B cell (primary cell): ENCODE data around the gene KCNC3. TPM values are rescaled to one million over a fixed set of nuclear protein-coding genes. Genes with fewer than 3 reads are reported as not detected.
"Not testable (repeated sequence)": the region's sequence is repeated elsewhere in the genome, so short reads cannot be mapped to it uniquely, and the experiment has no call there.

Experiments
- ATAC-seq: fragments of 200-7000 bp; cut with Tn5 transposase; one replicate; pipeline ENCODE4 v1.10.0; 2021; ENCODE audit warnings: low read depth, mild to moderate bottlenecking, moderate number of reproducible peaks, moderate library complexity
- CTCF ChIA-PET: fragments of 350-600 bp; sonication (Branson Sonifier 250); formaldehyde crosslinking; loops from one replicate; lab custom pipeline; 2021; ENCODE audit warnings: antibody characterized with exemption, inconsistent platforms; lab: Charles Lee
- POLR2A ChIA-PET: fragments of 350-600 bp; sonication (Branson Sonifier 250); formaldehyde crosslinking; loops from one replicate; lab custom pipeline; 2021; ENCODE audit warnings: antibody characterized with exemption; lab: Charles Lee
- DNase-seq: peaks from one replicate; pipeline ENCODE4 v3.0.0; 2013
- H2AFZ ChIP-seq: 2 replicates; pipeline ENCODE4 v1.6.1; 2012; ENCODE audit warnings: mild to moderate bottlenecking, low read depth, low read length; ENCODE audit not compliant: insufficient read depth, poor library complexity, severe bottlenecking
- H3K27ac ChIP-seq, 2 donors: 1 replicate in 1 of 2; 2 replicates in 1 of 2; pipeline ENCODE4 v1.5.1; 2012 to 2013; ENCODE audit warnings: low read length in 2 of 2, mild to moderate bottlenecking in 2 of 2, moderate library complexity in 1 of 2
- H3K27me3 ChIP-seq, 4 experiments: fragments of 200-600 bp in 1 of 4; sonication (generic) in 1 of 4; replicated peaks in 1 of 4; 1 replicate in 2 of 4; 2 replicates in 2 of 4; pipeline versions ENCODE4 v1.6.1 to v1.7.0; 2013 to 2016; ENCODE audit warnings: low read length in 3 of 4, mild to moderate bottlenecking in 2 of 4, mixed read lengths in 1 of 4, moderate library complexity in 1 of 4; ENCODE audit not compliant: insufficient read depth in 4 of 4, control insufficient read depth in 3 of 4; ENCODE audit errors: control extremely low read depth in 1 of 4
- H3K36me3 ChIP-seq, 2 experiments: replicated peaks in 1 of 2; 1 replicate in 1 of 2; 2 replicates in 1 of 2; pipeline versions ENCODE4 v1.6.1 to v1.7.1; 2013; ENCODE audit warnings: low read length in 1 of 2; ENCODE audit not compliant: insufficient read depth in 2 of 2, control insufficient read depth in 1 of 2; ENCODE audit errors: control extremely low read depth in 1 of 2, extremely low read depth in 1 of 2
- H3K4me1 ChIP-seq, 2 donors: fragments of 200-600 bp in 1 of 2; sonication (generic) in 1 of 2; 1 replicate in 1 of 2; 2 replicates in 1 of 2; pipeline versions ENCODE4 v1.5.1 to v1.6.1; 2013 to 2017; ENCODE audit warnings: low read length in 2 of 2; ENCODE audit not compliant: control insufficient read depth in 2 of 2, insufficient read depth in 2 of 2
- H3K4me2 ChIP-seq: replicated peaks from 2 replicates; pipeline ENCODE3; 2012; ENCODE audit warnings: mild to moderate bottlenecking, low read depth, low read length; ENCODE audit not compliant: poor library complexity, severe bottlenecking
- H3K4me3 ChIP-seq, 5 experiments: fragments of 200-600 bp in 1 of 5; sonication (generic) in 1 of 5; 1 replicate in 3 of 5; 2 replicates in 2 of 5; pipeline versions ENCODE4 v1.5.1 to v1.7.0; 2011 to 2016; ENCODE audit warnings: low read length in 4 of 5, mild to moderate bottlenecking in 4 of 5, low read depth in 2 of 5, control low read depth in 1 of 5, moderate library complexity in 1 of 5; ENCODE audit not compliant: insufficient read depth in 1 of 5; ENCODE audit errors: control extremely low read depth in 1 of 5, extremely low read depth in 1 of 5
- H3K79me2 ChIP-seq: fragments of 200-600 bp; sonication (generic); one replicate; pipeline ENCODE4 v1.6.0; 2016; ENCODE audit warnings: low read length; ENCODE audit not compliant: control insufficient read depth, insufficient read depth
- H3K9ac ChIP-seq: fragments of 200-600 bp; sonication (generic); 2 replicates; pipeline ENCODE4 v1.6.1; 2017; ENCODE audit warnings: mild to moderate bottlenecking, low read length, moderate library complexity
- H3K9me3 ChIP-seq, 3 donors: one replicate each; pipeline versions ENCODE4 v1.6.1 to v1.7.1; 2013; ENCODE audit warnings: low read length in 2 of 3; ENCODE audit not compliant: control insufficient read depth in 2 of 3, insufficient read depth in 1 of 3; ENCODE audit errors: control extremely low read depth in 1 of 3
- H4K20me1 ChIP-seq: 2 replicates; pipeline ENCODE4 v1.6.0; 2012; ENCODE audit warnings: mild to moderate bottlenecking, low read length; ENCODE audit not compliant: insufficient read depth, control insufficient read depth, poor library complexity, severe bottlenecking
- H3K27ac Mint-ChIP-seq: one replicate; pipeline ENCODE4 v1.8.0; 2021; ENCODE audit warnings: mixed read lengths
- H3K27me3 Mint-ChIP-seq: one replicate; pipeline ENCODE4 v1.8.0; 2021; ENCODE audit warnings: mixed read lengths
- H3K4me1 Mint-ChIP-seq: one replicate; pipeline ENCODE4 v1.8.0; 2021; ENCODE audit warnings: mixed read lengths
- H3K4me3 Mint-ChIP-seq: one replicate; pipeline ENCODE4 v1.8.0; 2021; ENCODE audit warnings: mixed read lengths
- H3K9me3 Mint-ChIP-seq: one replicate; pipeline ENCODE4 v1.8.0; 2022; ENCODE audit warnings: mixed read lengths; ENCODE audit not compliant: insufficient read depth
- CTCF ChIP-seq: fragments of 200-600 bp; IDR thresholded peaks from one replicate; pipeline ENCODE4 v1.8.0; 2022; ENCODE audit warnings: antibody characterized with exemption, mild to moderate bottlenecking
- EZH2 ChIP-seq: IDR thresholded peaks from 2 replicates; pipeline ENCODE4 v1.6.1; 2012; ENCODE audit warnings: borderline replicate concordance, low read depth, mild to moderate bottlenecking, moderate library complexity, low read length; ENCODE audit not compliant: insufficient read depth, poor library complexity, severe bottlenecking
- WGBS: methylation state at CpG from one replicate; pipeline ENCODE4 v1.1.5; 2013; ENCODE audit warnings: missing lambda C conversion rate; ENCODE audit not compliant: insufficient coverage; 5-methylcytosine and 5-hydroxymethylcytosine counted together
- intact Hi-C: fragments of 100-400 bp; cut with micrococcal nuclease; formaldehyde crosslinking; loops from one replicate; pipeline ENCODE4 v1.10.0; 2022
- polyA plus RNA-seq: library from polyadenylated mRNA; depleted of rRNA; stranded (reverse); fragments of >200 nt; gene quantifications from 2 replicates; pipeline ENCODE4 v1.2.3, GENCODE V29; 2012
- total RNA-seq, 2 donors: library from RNA; stranded (reverse); fragments of 120-200 nt in 1 of 2; gene quantifications; 1 replicate in 1 of 2; 2 replicates in 1 of 2; pipeline versions ENCODE4 v1.2.3 to v1.2.4, GENCODE V29; 2013 to 2022

Gene KCNC3
- total and polyA plus RNA-seq, 2 donors (not counting 1 experiment from before 2014, with no cell fraction given) = 12.3 to 23.0 TPM

GRCh38 chr19:50330365-50331078 is 1.3 kb upstream of the KCNC3 start:
- Mint-ChIP-seq H3K4me3 (peak overlapping the region; percentile 91), H3K9me3 (peaks cover 4% of the 10 kb centered on the region), H3K27me3 (peaks cover 12% of the 10 kb centered on the region), H3K27ac (peak overlapping the region; percentile 94), H3K4me1 (peaks cover 82% of the 10 kb centered on the region)
- Histone ChIP-seq H3K79me2 (peaks cover 29% of the 10 kb centered on the region), H3K9ac (peak overlapping the region; percentile 54), H3K27ac (peak overlapping the region; percentile 51 to 77), H2AFZ (peak overlapping the region; percentile 49), H3K4me2 (peak overlapping the region; percentile 82), H3K27me3 (peaks cover 0 to 9% (median 2%) of the 10 kb centered on the region in 4 experiments), H3K4me3 (peak overlapping the region in 4 of 5 experiments; percentile 39 to 71 (median 54)), H3K4me1 (peaks cover 68 to 89% of the 10 kb centered on the region in 2 donors), H3K9me3 (peaks cover 0 to 50% (median 0%) of the 10 kb centered on the region in 3 donors), H3K36me3 (peaks cover 0 to 17% of the 10 kb centered on the region in 2 experiments), H4K20me1 (peaks cover 56% of the 10 kb centered on the region)
- CTCF ChIA-PET = interaction anchor here (2.3 to 3.9 kb wide), 2 partner anchors 11 to 27 kb away, joined by 21 to 45 read pairs; no protein-coding TSS in a partner anchor
- intact Hi-C loops = no loop called here
- POLR2A ChIA-PET = interaction anchor here (0.8 to 7.1 kb wide), 4 partner anchors 14 to 1035 kb away, joined by 12 to 122 read pairs (median 16); no protein-coding TSS in a partner anchor
- WGBS = 2% methylated on average over 48 of the region's 48 CpGs
- DNase-seq (peak; percentile 93), ATAC-seq (peak; percentile 41)
- TF ChIP-seq CTCF = no peak
- no peak for TF ChIP-seq EZH2

- Histone ChIP-seq H4K20me1 (peaks cover 56% of the 10 kb centered on the region), H3K4me2 (peak overlapping the region; percentile 82), H3K9me3 (peaks cover 0 to 55% (median 0%) of the 10 kb centered on the region in 3 donors), H3K9ac (peak overlapping the region; percentile 54), H3K27ac (peak overlapping the region; percentile 50 to 77), H3K4me1 (peaks cover 66 to 86% of the 10 kb centered on the region in 2 donors), H3K4me3 (peak overlapping the region in 4 of 5 experiments; percentile 36 to 71 (median 54)), H3K36me3 (peaks cover 0 to 11% of the 10 kb centered on the region in 2 experiments), H3K79me2 (peaks cover 23% of the 10 kb centered on the region), H2AFZ (peak overlapping the region; percentile 49)
- not testable (repeated sequence) for ATAC-seq, DNase-seq, H3K27me3 ChIP-seq, H3K9me3 Mint-ChIP-seq
- Mint-ChIP-seq H3K4me3 (peak overlapping the region; percentile 91), H3K27ac (peak overlapping the region; percentile 94), H3K4me1 (peaks cover 80% of the 10 kb centered on the region), H3K27me3 (peaks cover 12% of the 10 kb centered on the region)
- ChIA-PET POLR2A (interaction anchor here (0.9 to 7.1 kb wide), 6 partner anchors 9 to 181 kb away, joined by 3 to 122 read pairs (median 11); partner anchors contain the start of gene JOSD2), CTCF (interaction anchor here (1.3 to 3.9 kb wide), 6 partner anchors 11 to 149 kb away, joined by 3 to 45 read pairs (median 15); no protein-coding TSS in a partner anchor)
- intact Hi-C loops = loop anchor here (1.0 to 5.0 kb wide), 5 partner anchors 11 to 1998 kb away; partner anchors contain the start of genes NR1H2 and VRK3
- WGBS = 24% methylated on average over 7 of the region's 18 CpGs
These were observed 733 bp upstream of the KCNC3 start for GRCh38 chr19:50329926-50330294.
